H9 (cell line): ENCODE data around the gene COL23A1. TPM values are rescaled to one million over a fixed set of nuclear protein-coding genes. Genes with fewer than 3 reads are reported as not detected.

Experiments used
- DNase-seq: peaks from one replicate; pipeline ENCODE4 v3.0.0-alpha.2; 2017
- H2AFZ ChIP-seq: one replicate; pipeline ENCODE4 v1.6.1; 2013; ENCODE audit warnings: mild to moderate bottlenecking, low read length, control low read depth, moderate library complexity
- H2AK5ac ChIP-seq: 2 replicates; pipeline ENCODE4 v1.6.1; 2013; ENCODE audit warnings: low read length, control low read depth, mixed read lengths; ENCODE audit not compliant: insufficient read length
- H2BK120ac ChIP-seq: one replicate; pipeline ENCODE4 v1.6.1; 2013; ENCODE audit warnings: low read depth, mild to moderate bottlenecking, low read length, control low read depth, inconsistent platforms; ENCODE audit not compliant: poor library complexity, severe bottlenecking
- H2BK12ac ChIP-seq: 2 replicates; pipeline ENCODE4 v1.6.1; 2013; ENCODE audit warnings: low read length, control low read depth, mixed read lengths, low read depth; ENCODE audit not compliant: insufficient read length
- H2BK15ac ChIP-seq: 2 replicates; pipeline ENCODE4 v1.6.1; 2013; ENCODE audit warnings: low read depth, low read length, control low read depth
- H2BK20ac ChIP-seq: one replicate; pipeline ENCODE4 v1.6.1; 2013; ENCODE audit warnings: low read depth, mild to moderate bottlenecking, low read length, control low read depth, inconsistent platforms; ENCODE audit not compliant: poor library complexity, severe bottlenecking
- H2BK5ac ChIP-seq: 2 replicates; pipeline ENCODE4 v1.6.1; 2013; ENCODE audit warnings: low read length, control low read depth, mixed read lengths; ENCODE audit not compliant: insufficient read length
- H3K14ac ChIP-seq: 2 replicates; pipeline ENCODE4 v1.6.1; 2013; ENCODE audit warnings: low read length, control low read depth; ENCODE audit not compliant: insufficient read depth
- H3K18ac ChIP-seq: 2 replicates; pipeline ENCODE4 v1.6.1; 2013; ENCODE audit warnings: low read depth, mild to moderate bottlenecking, mixed read lengths, low read length, control low read depth; ENCODE audit not compliant: insufficient read length
- H3K23ac ChIP-seq: 2 replicates; pipeline ENCODE4 v1.6.1; 2013; ENCODE audit warnings: low read length, control low read depth, mixed read lengths, low read depth; ENCODE audit not compliant: insufficient read length
- H3K23me2 ChIP-seq: 2 replicates; pipeline ENCODE4 v1.6.1; 2013; ENCODE audit warnings: low read depth, mild to moderate bottlenecking, mixed read lengths, low read length, control low read depth; ENCODE audit not compliant: insufficient read length, poor library complexity, severe bottlenecking
- H3K27ac ChIP-seq: 2 replicates; pipeline ENCODE4 v1.5.1; 2013; ENCODE audit warnings: low read length, control low read depth, mixed read lengths, low read depth; ENCODE audit not compliant: insufficient read length
- H3K27me3 ChIP-seq: 2 replicates; pipeline ENCODE4 v1.6.1; 2013; ENCODE audit warnings: low read length, control low read depth, inconsistent platforms; ENCODE audit not compliant: insufficient read depth
- H3K4ac ChIP-seq: 2 replicates; pipeline ENCODE4 v1.6.1; 2013; ENCODE audit warnings: low read depth, mild to moderate bottlenecking, control low read depth, inconsistent platforms, low read length, moderate library complexity
- H3K4me1 ChIP-seq: 2 replicates; pipeline ENCODE4 v1.6.1; 2013; ENCODE audit warnings: low read length, control low read depth, inconsistent platforms; ENCODE audit not compliant: insufficient read depth
- H3K4me2 ChIP-seq: 2 replicates; pipeline ENCODE4 v1.6.1; 2013; ENCODE audit warnings: low read length, control low read depth, mixed read lengths; ENCODE audit not compliant: insufficient read length, insufficient read depth
- H3K56ac ChIP-seq: 2 replicates; pipeline ENCODE4 v1.6.1; 2013; ENCODE audit warnings: low read depth, mild to moderate bottlenecking, mixed read lengths, low read length, control low read depth; ENCODE audit not compliant: insufficient read length
- H3K79me1 ChIP-seq: 2 replicates; pipeline ENCODE4 v1.6.1; 2013; ENCODE audit warnings: low read depth, mild to moderate bottlenecking, moderate library complexity, low read length, control low read depth, inconsistent platforms; ENCODE audit not compliant: insufficient read depth, poor library complexity, severe bottlenecking
- H3K79me2 ChIP-seq: 2 replicates; pipeline ENCODE4 v1.6.1; 2013; ENCODE audit warnings: low read length, control low read depth, inconsistent platforms; ENCODE audit not compliant: insufficient read depth
- H3K9ac ChIP-seq: 2 replicates; pipeline ENCODE4 v1.6.1; 2013; ENCODE audit warnings: low read length, control low read depth, mixed read lengths; ENCODE audit not compliant: insufficient read length; ENCODE audit errors: extremely low read depth
- H3K9me3 ChIP-seq: one replicate; pipeline ENCODE4 v1.6.1; 2013; ENCODE audit warnings: low read depth, low read length, inconsistent platforms; ENCODE audit not compliant: control insufficient read depth
- H3T11ph ChIP-seq: one replicate; pipeline ENCODE4 v1.6.1; 2013; ENCODE audit warnings: mild to moderate bottlenecking, low read length, control low read depth, inconsistent platforms
- H4K20me1 ChIP-seq: one replicate; pipeline ENCODE4 v1.6.1; 2013; ENCODE audit not compliant: control insufficient read depth, insufficient read length, insufficient read depth
- H4K5ac ChIP-seq: 2 replicates; pipeline ENCODE4 v1.6.1; 2013; ENCODE audit warnings: low read depth, mild to moderate bottlenecking, mixed read lengths, low read length, control low read depth; ENCODE audit not compliant: insufficient read length
- H4K8ac ChIP-seq: replicated peaks from 2 replicates; pipeline ENCODE4 v1.6.1; 2013; ENCODE audit warnings: low read length, control low read depth, mixed read lengths, low read depth; ENCODE audit not compliant: insufficient read length
- H4K91ac ChIP-seq: 2 replicates; pipeline ENCODE4 v1.6.1; 2013; ENCODE audit warnings: low read depth, mild to moderate bottlenecking, moderate library complexity, mixed read lengths, low read length, control low read depth; ENCODE audit not compliant: insufficient read length
- H3K27ac Mint-ChIP-seq, 3 experiments: 2 replicates in 2 of 3; 3 replicates in 1 of 3; pipeline ENCODE4 v1.8.0; 2020 to 2021; ENCODE audit warnings: mixed read lengths in 3 of 3, mild to moderate bottlenecking in 1 of 3, moderate library complexity in 1 of 3
- H3K27me3 Mint-ChIP-seq: 2 replicates; pipeline ENCODE4 v1.8.0; 2021; ENCODE audit warnings: low read depth, mild to moderate bottlenecking, moderate library complexity, mixed read lengths
- H3K36me3 Mint-ChIP-seq, 3 experiments: 2 replicates in 2 of 3; 3 replicates in 1 of 3; pipeline ENCODE4 v1.8.0; 2020 to 2021; ENCODE audit warnings: low read depth in 3 of 3, mixed read lengths in 3 of 3; ENCODE audit not compliant: insufficient read depth in 1 of 3
- H3K4me1 Mint-ChIP-seq, 2 experiments: 2 replicates each; pipeline ENCODE4 v1.8.0; 2020; ENCODE audit warnings: mixed read lengths in 2 of 2
- H3K4me3 Mint-ChIP-seq, 2 experiments: 2 replicates in 1 of 2; 3 replicates in 1 of 2; pipeline ENCODE4 v1.8.0; 2020 to 2021; ENCODE audit warnings: mild to moderate bottlenecking in 2 of 2, mixed read lengths in 2 of 2, moderate library complexity in 1 of 2
- H3K9me3 Mint-ChIP-seq, 2 experiments: 2 replicates in 1 of 2; 3 replicates in 1 of 2; pipeline ENCODE4 v1.8.0; 2020; ENCODE audit warnings: mild to moderate bottlenecking in 2 of 2, mixed read lengths in 2 of 2, moderate library complexity in 1 of 2
- CTCF ChIP-seq: fragments of 200-600 bp; sonication (generic); conservative IDR thresholded peaks from 3 replicates; pipeline ENCODE4 v1.8.0; 2021; ENCODE audit warnings: antibody characterized with exemption, mild to moderate bottlenecking
- WGBS: extraction: QIAGEN DNeasy Blood & Tissue Kit; methylation state at CpG from one replicate; pipeline ENCODE4 v1.1.7; 2013; ENCODE audit warnings: missing lambda C conversion rate, low lambda C conversion rate, mixed read lengths; ENCODE audit not compliant: insufficient read length; ENCODE audit errors: extremely low coverage; 5-methylcytosine and 5-hydroxymethylcytosine counted together
- total RNA-seq: library from RNA; stranded (reverse); gene quantifications from 2 replicates; pipeline ENCODE4 v1.2.1, GENCODE V29; 2021

The COL23A1 gene
- total RNA-seq, 1 experiment from 2014 or later, result 2.6 TPM

GRCh38 chr5:178580271-178580955 lies 9.8 kb downstream of the COL23A1 start:
- H4K20me1 ChIP-seq, result no peaks in the 10 kb centered on the region
- H3K79me1 ChIP-seq, result no peaks in the 10 kb centered on the region
- no peaks in the 10 kb centered on the region for H3K4me1 ChIP-seq
- DNase-seq, result no peak
- peaks cover 32% of the 10 kb centered on the region for H3K27me3 Mint-ChIP-seq
- no peak overlapping the region for H2BK15ac ChIP-seq
- TF ChIP-seq CTCF, result no peak
- H3K4me1 Mint-ChIP-seq, result peaks cover 3 to 14% of the 10 kb centered on the region in 2 experiments; a peak in 3 of 4 replicates
- H2BK20ac ChIP-seq, result no peak overlapping the region
- no peak overlapping the region for H3T11ph ChIP-seq
- peaks cover 0 to 2% (median 0%) of the 10 kb centered on the region in 3 experiments; a peak in 1 of 7 replicates for H3K36me3 Mint-ChIP-seq
- no peak overlapping the region for H3K18ac ChIP-seq
- no peak overlapping the region for H3K4me3 Mint-ChIP-seq
- H2BK12ac ChIP-seq, result no peak overlapping the region
- no peaks in the 10 kb centered on the region for H3K9me3 ChIP-seq
- no peak overlapping the region for H3K27ac Mint-ChIP-seq
- no peaks in the 10 kb centered on the region for H3K79me2 ChIP-seq
- WGBS, result no CpG with 5 or more reads among the region's 15 CpGs
- no peak overlapping the region for H4K91ac ChIP-seq
- no peaks in the 10 kb centered on the region for H3K9me3 Mint-ChIP-seq
- H3K27me3 ChIP-seq, result no peaks in the 10 kb centered on the region
- H2AK5ac ChIP-seq, result no peak overlapping the region
- H2AFZ ChIP-seq, result no peak overlapping the region
- H4K5ac ChIP-seq, result no peak overlapping the region
- peaks cover 7% of the 10 kb centered on the region for H3K23me2 ChIP-seq
- H4K8ac ChIP-seq, result no peak overlapping the region
- H3K23ac ChIP-seq, result no peak overlapping the region
- H3K14ac ChIP-seq, result no peak overlapping the region
- no peak overlapping the region for H3K27ac ChIP-seq
- no peak overlapping the region for H3K9ac ChIP-seq
- no peak overlapping the region for H3K56ac ChIP-seq
- no peak overlapping the region for H3K4ac ChIP-seq
- no peak overlapping the region for H2BK5ac ChIP-seq
- H3K4me2 ChIP-seq, result no peak overlapping the region
- no peak overlapping the region for H2BK120ac ChIP-seq
